Fibroblast of lung (primary cell): Measurements from ENCODE around the gene VSIR. TPM values are rescaled to one million over a fixed set of nuclear protein-coding genes. Genes with fewer than 3 reads are reported as not detected.

Experiments used
- DNase-seq, 2 donors: peaks; one replicate each; pipeline versions ENCODE4 v3.0.0 to v3.0.0-alpha.2; 2010; ENCODE audit warnings: low read depth in 2 of 2
- H2AFZ ChIP-seq: 2 replicates; pipeline ENCODE4 v1.5.1; 2012; ENCODE audit warnings: low read length, control low read depth, inconsistent platforms
- H3K27ac ChIP-seq: 2 replicates; pipeline ENCODE4 v1.5.1; 2011; ENCODE audit warnings: low read length, control low read depth; ENCODE audit not compliant: insufficient read depth
- H3K27me3 ChIP-seq: 2 replicates; pipeline ENCODE4 v1.5.1; 2011; ENCODE audit warnings: mild to moderate bottlenecking, low read length; ENCODE audit not compliant: control insufficient read depth, insufficient read depth
- H3K36me3 ChIP-seq: 2 replicates; pipeline ENCODE4 v1.5.1; 2011; ENCODE audit warnings: low read length; ENCODE audit not compliant: control insufficient read depth, insufficient read depth
- H3K4me1 ChIP-seq: 2 replicates; pipeline ENCODE4 v1.5.1; 2011; ENCODE audit warnings: low read length; ENCODE audit not compliant: control insufficient read depth, insufficient read depth; ENCODE audit errors: extremely low read depth
- H3K4me2 ChIP-seq: 2 replicates; pipeline ENCODE4 v1.5.1; 2011; ENCODE audit warnings: low read length, control low read depth; ENCODE audit not compliant: insufficient read depth; ENCODE audit errors: extremely low read depth
- H3K4me3 ChIP-seq, 4 experiments: fragments of 200-600 bp in 1 of 4; sonication (generic) in 1 of 4; replicated peaks in 1 of 4; 2 replicates each; pipeline ENCODE4 v1.5.1; 2011 to 2016; ENCODE audit warnings: low read length in 4 of 4, low read depth in 3 of 4, mild to moderate bottlenecking in 3 of 4, control low read depth in 2 of 4, inconsistent platforms in 1 of 4, mixed read lengths in 1 of 4; ENCODE audit not compliant: insufficient read depth in 1 of 4; ENCODE audit errors: control extremely low read depth in 1 of 4
- H3K79me2 ChIP-seq: 2 replicates; pipeline ENCODE4 v1.5.1; 2012; ENCODE audit warnings: mild to moderate bottlenecking, low read length, inconsistent platforms; ENCODE audit not compliant: control insufficient read depth, insufficient read depth
- H3K9ac ChIP-seq: 2 replicates; pipeline ENCODE4 v1.5.1; 2011; ENCODE audit warnings: mild to moderate bottlenecking, low read length, control low read depth; ENCODE audit not compliant: insufficient read depth
- H3K9me3 ChIP-seq: 2 replicates; pipeline ENCODE4 v1.5.1; 2012; ENCODE audit warnings: low read depth, low read length; ENCODE audit not compliant: control insufficient read depth, insufficient read depth
- H4K20me1 ChIP-seq: 2 replicates; pipeline ENCODE4 v1.5.1; 2011; ENCODE audit warnings: low read length; ENCODE audit not compliant: control insufficient read depth, insufficient read depth; ENCODE audit errors: extremely low read depth
- EZH2 ChIP-seq: IDR thresholded peaks from 2 replicates; pipeline ENCODE4 v1.5.1; 2012; ENCODE audit warnings: low read length, control low read depth, mild to moderate bottlenecking; ENCODE audit errors: missing control alignments
- polyA plus RNA-seq, 2 donors: library from polyadenylated mRNA; depleted of rRNA in 1 of 2; stranded (reverse) in 1 of 2; unstranded in 1 of 2; fragments of >200 nt; gene quantifications; 2 replicates each; pipeline ENCODE4 v1.2.1, GENCODE V29; 2011 to 2012; ENCODE audit warnings: missing spikeins in 1 of 2
- total RNA-seq: library from RNA; depleted of rRNA; stranded (reverse); fragments of >200 nt; gene quantifications from 2 replicates; pipeline ENCODE4 v1.2.1, GENCODE V29; 2014
- TF ChIP-seq, protein P1 (sequence below), 2 donors: IDR thresholded peaks in 1 of 2; conservative IDR thresholded peaks in 1 of 2; 1 replicate in 1 of 2; 2 replicates in 1 of 2; pipeline ENCODE4 v1.5.1; 2011 to 2012; ENCODE audit warnings: low read length in 2 of 2, control low read depth in 1 of 2, inconsistent platforms in 1 of 2, low read depth in 1 of 2, mild to moderate bottlenecking in 1 of 2

VSIR gene
- total and polyA plus RNA-seq, 2 donors (not counting 1 experiment from before 2014, with no cell fraction given): 39.9 to 44.1 TPM

DNA sequence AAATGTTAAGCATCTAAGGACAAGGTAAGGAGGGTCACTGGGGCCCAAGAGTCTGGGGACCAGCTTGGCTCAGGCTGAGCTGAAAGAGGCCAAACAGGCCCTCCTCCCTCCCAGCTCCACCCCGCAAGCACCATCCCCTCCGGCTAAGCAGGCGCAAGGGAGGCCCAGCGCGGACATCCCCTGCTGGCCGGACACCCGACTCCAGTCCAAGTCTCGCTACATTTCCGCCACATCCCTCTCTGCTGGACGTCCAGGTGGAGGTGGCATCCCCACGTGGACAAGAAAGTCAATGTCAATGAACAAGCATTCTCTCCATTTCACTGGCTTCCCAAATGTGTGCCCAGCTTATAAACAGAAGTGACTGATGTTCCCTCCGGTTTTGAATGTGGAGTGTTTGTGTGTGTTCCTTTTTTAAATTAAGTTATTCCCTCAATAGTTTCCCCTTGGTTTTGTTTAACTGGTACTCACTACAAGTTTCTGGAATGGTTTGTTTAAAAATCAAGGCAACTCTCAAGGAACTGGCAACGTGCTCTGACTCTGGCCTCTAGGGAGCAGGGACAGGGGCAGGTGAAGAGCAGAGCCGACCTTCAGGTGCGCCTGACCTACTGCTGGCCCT lies 42.3 kb upstream of the VSIR start:
- Histone ChIP-seq H4K20me1 (no peaks in the 10 kb centered on the region), H3K4me3 (no peak overlapping the region), H2AFZ (no peak overlapping the region), H3K79me2 (no peaks in the 10 kb centered on the region), H3K9me3 (no peaks in the 10 kb centered on the region), H3K4me1 (no peaks in the 10 kb centered on the region), H3K27me3 (no peaks in the 10 kb centered on the region), H3K36me3 (peaks cover 26% of the 10 kb centered on the region), H3K27ac (no peak overlapping the region), H3K4me2 (no peak overlapping the region), H3K9ac (no peak overlapping the region)
- TF ChIP-seq, protein P1, sequence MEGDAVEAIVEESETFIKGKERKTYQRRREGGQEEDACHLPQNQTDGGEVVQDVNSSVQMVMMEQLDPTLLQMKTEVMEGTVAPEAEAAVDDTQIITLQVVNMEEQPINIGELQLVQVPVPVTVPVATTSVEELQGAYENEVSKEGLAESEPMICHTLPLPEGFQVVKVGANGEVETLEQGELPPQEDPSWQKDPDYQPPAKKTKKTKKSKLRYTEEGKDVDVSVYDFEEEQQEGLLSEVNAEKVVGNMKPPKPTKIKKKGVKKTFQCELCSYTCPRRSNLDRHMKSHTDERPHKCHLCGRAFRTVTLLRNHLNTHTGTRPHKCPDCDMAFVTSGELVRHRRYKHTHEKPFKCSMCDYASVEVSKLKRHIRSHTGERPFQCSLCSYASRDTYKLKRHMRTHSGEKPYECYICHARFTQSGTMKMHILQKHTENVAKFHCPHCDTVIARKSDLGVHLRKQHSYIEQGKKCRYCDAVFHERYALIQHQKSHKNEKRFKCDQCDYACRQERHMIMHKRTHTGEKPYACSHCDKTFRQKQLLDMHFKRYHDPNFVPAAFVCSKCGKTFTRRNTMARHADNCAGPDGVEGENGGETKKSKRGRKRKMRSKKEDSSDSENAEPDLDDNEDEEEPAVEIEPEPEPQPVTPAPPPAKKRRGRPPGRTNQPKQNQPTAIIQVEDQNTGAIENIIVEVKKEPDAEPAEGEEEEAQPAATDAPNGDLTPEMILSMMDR (conservative IDR thresholded peaks at IDR 0.05 in 1 of 2, IDR thresholded peaks at IDR 0.05 in 1 of 2; ENCODE audit: low read depth in 1 of 2, low read length in 2 of 2): no peak
- no peak for TF ChIP-seq EZH2
- DNase-seq: no peak

DNA sequence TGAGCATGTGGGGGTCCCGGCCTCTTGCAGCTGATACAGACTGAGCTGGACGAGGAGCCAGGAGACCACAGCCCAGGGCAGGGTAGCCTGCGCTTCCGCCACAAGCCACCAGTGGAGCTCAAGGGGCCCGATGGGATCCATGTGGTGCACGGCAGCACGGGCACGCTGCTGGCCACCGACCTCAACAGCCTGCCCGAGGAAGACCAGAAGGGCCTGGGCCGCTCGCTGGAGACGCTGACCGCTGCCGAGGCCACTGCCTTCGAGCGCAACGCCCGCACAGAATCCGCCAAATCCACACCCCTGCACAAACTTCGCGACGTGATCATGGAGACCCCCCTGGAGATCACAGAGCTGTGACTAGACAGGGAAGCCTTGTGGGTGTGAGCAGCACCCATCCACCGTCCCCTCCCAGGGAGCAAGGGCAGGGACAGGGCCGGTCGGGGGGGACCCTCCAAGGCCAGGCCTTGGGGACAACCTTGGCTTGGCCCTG lies 41.6 kb upstream of the VSIR start:
- Histone ChIP-seq H3K9ac (no peak overlapping the region), H4K20me1 (no peaks in the 10 kb centered on the region), H3K79me2 (no peaks in the 10 kb centered on the region), H3K4me1 (no peaks in the 10 kb centered on the region), H3K9me3 (no peaks in the 10 kb centered on the region), H3K4me3 (no peak overlapping the region), H2AFZ (no peak overlapping the region), H3K36me3 (peaks cover 20% of the 10 kb centered on the region), H3K27me3 (no peaks in the 10 kb centered on the region), H3K4me2 (no peak overlapping the region), H3K27ac (no peak overlapping the region)
- no peak for DNase-seq
- TF ChIP-seq, protein P1 (conservative IDR thresholded peaks at IDR 0.05 in 1 of 2, IDR thresholded peaks at IDR 0.05 in 1 of 2; ENCODE audit: low read depth in 1 of 2, low read length in 2 of 2): no peak
- TF ChIP-seq EZH2: no peak

DNA sequence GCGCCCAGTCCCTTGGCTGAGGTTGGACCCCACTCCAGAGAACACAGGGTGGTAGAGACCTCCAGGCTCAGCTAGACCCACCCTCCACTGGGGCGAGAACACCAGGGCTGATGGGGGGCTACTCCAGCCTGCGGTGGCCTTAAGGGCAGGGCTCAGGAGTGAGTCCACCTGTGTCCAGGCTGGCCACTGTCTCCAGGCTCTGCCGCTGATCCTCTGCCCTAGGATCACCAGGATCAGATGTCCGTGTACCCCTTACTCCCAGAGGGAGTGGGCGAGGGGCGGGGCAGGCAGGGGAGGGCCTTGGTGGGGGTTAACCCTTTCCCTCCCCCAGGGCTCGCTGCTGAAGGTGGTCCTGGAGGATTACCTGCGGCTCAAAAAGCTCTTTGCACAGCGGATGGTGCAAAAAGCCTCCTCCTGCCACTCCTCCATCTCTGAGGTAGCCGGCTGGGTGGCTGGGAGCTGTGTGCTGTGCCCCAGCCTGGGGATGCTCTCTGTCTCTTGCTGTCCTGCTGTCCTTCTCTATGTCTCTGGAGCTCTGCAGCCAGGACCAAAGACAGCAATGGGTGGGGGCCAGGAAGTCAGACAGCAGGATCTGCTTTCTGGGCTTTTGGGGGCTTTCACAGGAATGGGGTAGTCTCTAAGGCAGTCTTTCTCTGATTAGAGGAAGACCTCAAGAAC lies 39.7 kb upstream of the VSIR start:
- no peaks in the 10 kb centered on the region for H3K79me2 ChIP-seq
- DNase-seq: no peak
- no peak overlapping the region for H3K4me2 ChIP-seq
- H3K36me3 ChIP-seq: peaks cover 8% of the 10 kb centered on the region
- H3K27me3 ChIP-seq: no peaks in the 10 kb centered on the region
- no peak overlapping the region for H2AFZ ChIP-seq
- no peak overlapping the region for H3K4me3 ChIP-seq
- peaks cover 2% of the 10 kb centered on the region for H4K20me1 ChIP-seq
- H3K27ac ChIP-seq: no peak overlapping the region
- no peaks in the 10 kb centered on the region for H3K4me1 ChIP-seq
- TF ChIP-seq, protein P1 (conservative IDR thresholded peaks at IDR 0.05 in 1 of 2, IDR thresholded peaks at IDR 0.05 in 1 of 2; ENCODE audit: low read depth in 1 of 2, low read length in 2 of 2): no peak
- TF ChIP-seq EZH2: no peak
- H3K9ac ChIP-seq: no peak overlapping the region
- H3K9me3 ChIP-seq: no peaks in the 10 kb centered on the region
